ENCODE data around the gene NOTCH2NLA.
"Not testable (repeated sequence)": the region's sequence is repeated elsewhere in the genome, so short reads cannot be mapped to it uniquely, and the experiment has no call there.

GRCh38 chr1:146273194-146273593, 44.4 kb upstream of the NOTCH2NLA start:
- TF ChIP-seq, protein P1, sequence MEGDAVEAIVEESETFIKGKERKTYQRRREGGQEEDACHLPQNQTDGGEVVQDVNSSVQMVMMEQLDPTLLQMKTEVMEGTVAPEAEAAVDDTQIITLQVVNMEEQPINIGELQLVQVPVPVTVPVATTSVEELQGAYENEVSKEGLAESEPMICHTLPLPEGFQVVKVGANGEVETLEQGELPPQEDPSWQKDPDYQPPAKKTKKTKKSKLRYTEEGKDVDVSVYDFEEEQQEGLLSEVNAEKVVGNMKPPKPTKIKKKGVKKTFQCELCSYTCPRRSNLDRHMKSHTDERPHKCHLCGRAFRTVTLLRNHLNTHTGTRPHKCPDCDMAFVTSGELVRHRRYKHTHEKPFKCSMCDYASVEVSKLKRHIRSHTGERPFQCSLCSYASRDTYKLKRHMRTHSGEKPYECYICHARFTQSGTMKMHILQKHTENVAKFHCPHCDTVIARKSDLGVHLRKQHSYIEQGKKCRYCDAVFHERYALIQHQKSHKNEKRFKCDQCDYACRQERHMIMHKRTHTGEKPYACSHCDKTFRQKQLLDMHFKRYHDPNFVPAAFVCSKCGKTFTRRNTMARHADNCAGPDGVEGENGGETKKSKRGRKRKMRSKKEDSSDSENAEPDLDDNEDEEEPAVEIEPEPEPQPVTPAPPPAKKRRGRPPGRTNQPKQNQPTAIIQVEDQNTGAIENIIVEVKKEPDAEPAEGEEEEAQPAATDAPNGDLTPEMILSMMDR (IDR thresholded peaks at IDR 0.05): not testable (repeated sequence)
- not testable (repeated sequence) for TF ChIP-seq SIN3A (IDR thresholded peaks at IDR 0.05; ENCODE audit: borderline replicate concordance, insufficient read depth, low read depth, low read length); POLR2AphosphoS5 (IDR thresholded peaks at IDR 0.05; ENCODE audit: low read depth, low read length); TCF7L2 (IDR thresholded peaks at IDR 0.05; ENCODE audit: low read depth, low read length)
- TF ChIP-seq, protein P2, sequence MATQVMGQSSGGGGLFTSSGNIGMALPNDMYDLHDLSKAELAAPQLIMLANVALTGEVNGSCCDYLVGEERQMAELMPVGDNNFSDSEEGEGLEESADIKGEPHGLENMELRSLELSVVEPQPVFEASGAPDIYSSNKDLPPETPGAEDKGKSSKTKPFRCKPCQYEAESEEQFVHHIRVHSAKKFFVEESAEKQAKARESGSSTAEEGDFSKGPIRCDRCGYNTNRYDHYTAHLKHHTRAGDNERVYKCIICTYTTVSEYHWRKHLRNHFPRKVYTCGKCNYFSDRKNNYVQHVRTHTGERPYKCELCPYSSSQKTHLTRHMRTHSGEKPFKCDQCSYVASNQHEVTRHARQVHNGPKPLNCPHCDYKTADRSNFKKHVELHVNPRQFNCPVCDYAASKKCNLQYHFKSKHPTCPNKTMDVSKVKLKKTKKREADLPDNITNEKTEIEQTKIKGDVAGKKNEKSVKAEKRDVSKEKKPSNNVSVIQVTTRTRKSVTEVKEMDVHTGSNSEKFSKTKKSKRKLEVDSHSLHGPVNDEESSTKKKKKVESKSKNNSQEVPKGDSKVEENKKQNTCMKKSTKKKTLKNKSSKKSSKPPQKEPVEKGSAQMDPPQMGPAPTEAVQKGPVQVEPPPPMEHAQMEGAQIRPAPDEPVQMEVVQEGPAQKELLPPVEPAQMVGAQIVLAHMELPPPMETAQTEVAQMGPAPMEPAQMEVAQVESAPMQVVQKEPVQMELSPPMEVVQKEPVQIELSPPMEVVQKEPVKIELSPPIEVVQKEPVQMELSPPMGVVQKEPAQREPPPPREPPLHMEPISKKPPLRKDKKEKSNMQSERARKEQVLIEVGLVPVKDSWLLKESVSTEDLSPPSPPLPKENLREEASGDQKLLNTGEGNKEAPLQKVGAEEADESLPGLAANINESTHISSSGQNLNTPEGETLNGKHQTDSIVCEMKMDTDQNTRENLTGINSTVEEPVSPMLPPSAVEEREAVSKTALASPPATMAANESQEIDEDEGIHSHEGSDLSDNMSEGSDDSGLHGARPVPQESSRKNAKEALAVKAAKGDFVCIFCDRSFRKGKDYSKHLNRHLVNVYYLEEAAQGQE (IDR thresholded peaks at IDR 0.05; ENCODE audit: insufficient read depth in 1 of 2, low read depth in 2 of 2, low read length in 1 of 2): not testable (repeated sequence)

Measured in Panc1 (cell line).